Muscle of back (tissue), 11 donors: ENCODE results near the gene RUSF1. TPM values are rescaled to one million over a fixed set of nuclear protein-coding genes. Genes with fewer than 3 reads are reported as not detected.
"Not testable (repeated sequence)": the region's sequence is repeated elsewhere in the genome, so short reads cannot be mapped to it uniquely, and the experiment has no call there.

Source experiments
- DNase-seq, 3 donors: peaks; one replicate each; pipeline versions ENCODE4 v3.0.0 to v3.0.0-alpha.2; 2013
- polyA plus RNA-seq, 10 donors: library from polyadenylated mRNA; unstranded; fragments of 120-200 nt; gene quantifications; one replicate each; pipeline ENCODE4 v1.2.1, GENCODE V29; 2013; ENCODE audit not compliant: insufficient read length in 10 of 10

The RUSF1 gene
- polyA plus RNA-seq, 10 donors = 34.1 to 58.8 (median 44.6) TPM

GRCh38 chr16:31487720-31488467, 20.3 kb downstream of the RUSF1 start:
- DNase-seq = peak in 1 of 3 donors; percentile 76

GRCh38 chr16:31487071-31487719, 21.0 kb downstream of the RUSF1 start:
- peak in 1 of 3 donors; percentile 56 for DNase-seq

- peak in 2 of 3 donors; percentile 63 to 72 for DNase-seq
Observed at GRCh38 chr16:31486045-31486444, 22.1 kb downstream of the RUSF1 start.

- no peak for DNase-seq
Observed at GRCh38 chr16:31485571-31485970, 22.6 kb downstream of the RUSF1 start.

GRCh38 chr16:31484491-31485171, 23.6 kb downstream of the RUSF1 start:
- no peak for DNase-seq

GRCh38 chr16:31484048-31484447, 24.1 kb downstream of the RUSF1 start:
- not testable (repeated sequence) for DNase-seq

DNA sequence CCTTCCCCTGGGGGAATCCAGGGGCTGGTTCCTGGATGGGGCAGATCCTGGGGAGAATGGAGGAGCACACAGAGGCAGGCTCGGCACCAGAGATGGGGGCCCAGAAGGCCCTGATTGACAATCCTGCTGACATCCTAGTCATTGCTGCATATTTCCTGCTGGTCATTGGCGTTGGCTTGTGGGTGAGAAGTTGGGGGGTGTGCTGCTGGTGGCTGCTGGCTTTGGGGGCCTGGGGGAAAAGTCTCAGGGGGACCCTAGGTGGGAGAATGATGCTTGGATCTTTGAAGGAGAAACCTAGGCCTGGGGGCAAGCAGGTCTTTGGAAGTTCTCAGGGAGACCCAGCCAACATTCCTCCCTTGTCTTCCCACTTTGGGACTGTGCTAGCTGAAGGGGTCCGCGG, 25.1 kb downstream of the RUSF1 start, which contains the start of gene SLC5A2:
TSS of gene SLC5A2 (plus strand) at position 43 of the 400 bp plus-strand sequence. CDS start at position 57, 14 bp downstream.
- DNase-seq = no peak

DNA sequence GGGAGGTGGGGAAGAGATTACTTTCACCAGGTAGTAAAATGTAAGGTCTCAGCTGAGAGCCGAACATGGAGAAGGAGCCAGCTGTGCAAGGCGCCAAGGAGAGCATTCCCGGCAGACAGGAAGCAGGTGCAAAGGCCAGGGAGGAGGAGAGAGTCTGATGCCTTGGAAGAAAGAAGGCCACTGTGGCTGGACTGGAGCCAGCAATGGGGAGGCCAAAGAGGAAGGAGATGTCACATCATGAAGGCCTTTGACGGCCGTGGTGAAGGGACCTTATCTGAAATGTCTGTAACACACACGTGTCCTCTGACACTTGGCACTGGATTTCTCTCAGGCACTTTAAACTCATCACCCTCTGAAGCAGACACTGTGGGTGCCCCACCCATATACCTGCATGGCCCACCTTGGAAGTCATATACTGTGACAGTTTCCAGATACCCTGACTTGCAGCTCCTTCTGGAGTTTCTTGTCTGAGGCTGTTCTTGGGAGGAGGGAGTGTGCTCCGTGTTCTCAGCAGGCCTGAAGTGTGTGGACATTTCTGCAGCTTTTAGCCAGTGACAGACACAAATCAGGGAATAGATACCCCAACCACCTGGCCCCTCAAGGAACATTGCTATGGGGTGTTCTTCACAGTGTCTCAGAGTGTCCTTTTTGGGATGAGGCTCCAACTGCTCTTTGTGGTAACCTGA, 27.2 kb downstream of the RUSF1 start:
- peak in 1 of 3 donors; percentile 51 for DNase-seq

DNA sequence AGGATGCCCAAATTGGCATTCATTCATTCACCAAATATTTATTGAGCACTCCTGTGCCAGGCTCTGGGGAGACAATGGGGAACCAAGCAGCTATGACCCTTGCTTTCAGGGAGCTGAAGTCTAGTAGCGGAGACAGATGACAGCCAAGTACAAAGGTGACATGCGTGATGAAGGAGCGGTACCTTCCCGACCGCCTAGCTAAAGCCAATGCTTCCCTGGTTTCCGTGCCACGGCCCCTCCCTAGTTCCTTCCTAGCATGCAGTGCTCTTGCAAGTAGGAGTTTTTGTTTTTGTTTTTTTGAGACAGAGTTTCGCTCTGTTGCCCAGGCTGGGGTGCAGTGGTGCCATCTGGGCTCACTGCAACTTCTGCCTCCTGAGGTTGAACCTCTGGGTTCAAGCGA, 28.4 kb downstream of the RUSF1 start:
- no peak for DNase-seq

- DNase-seq = no peak
Observed at GRCh38 chr16:31478956-31479355, 29.2 kb downstream of the RUSF1 start.

DNA sequence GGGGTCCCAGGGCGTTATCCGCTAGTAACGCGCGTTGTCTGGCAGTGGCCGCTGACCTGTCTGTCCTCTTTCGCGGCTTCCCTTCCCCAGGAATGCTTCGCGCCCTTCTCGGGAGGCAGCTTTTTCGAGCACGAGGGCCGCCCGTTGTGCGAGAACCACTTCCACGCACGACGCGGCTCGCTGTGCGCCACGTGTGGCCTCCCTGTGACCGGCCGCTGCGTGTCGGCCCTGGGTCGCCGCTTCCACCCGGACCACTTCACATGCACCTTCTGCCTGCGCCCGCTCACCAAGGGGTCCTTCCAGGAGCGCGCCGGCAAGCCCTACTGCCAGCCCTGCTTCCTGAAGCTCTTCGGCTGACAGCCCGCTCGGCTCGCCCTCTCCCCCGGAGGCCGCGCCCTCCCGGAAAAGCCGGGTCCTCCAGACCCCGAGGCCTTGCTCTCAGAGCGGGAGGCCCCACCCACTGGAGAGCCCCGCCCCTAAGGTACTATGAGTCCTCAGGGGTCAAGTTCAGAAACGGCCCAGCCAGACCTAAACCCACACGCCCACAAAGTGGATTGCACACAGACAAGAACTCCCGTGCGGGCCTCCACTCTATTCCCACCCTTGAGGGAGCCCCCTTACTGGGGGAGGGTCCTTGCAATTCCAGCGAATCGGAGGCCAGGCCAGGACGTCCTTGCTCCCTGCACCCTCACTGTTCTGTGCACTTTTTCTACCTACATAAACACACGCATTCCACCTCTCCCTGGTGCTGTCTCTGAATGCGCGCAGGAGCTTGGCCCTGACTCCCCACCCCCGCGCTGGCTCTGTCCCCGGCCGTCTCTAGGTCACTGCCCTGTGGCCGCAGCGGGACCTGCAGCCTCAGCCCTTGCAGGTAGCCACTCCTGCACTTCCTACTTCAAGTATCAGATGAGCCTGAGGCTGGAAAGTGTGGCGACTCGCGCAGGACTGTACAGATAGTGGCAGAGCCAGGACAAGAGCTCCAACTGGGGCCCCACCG, 30.7 kb downstream of the RUSF1 start:
- no peak for DNase-seq

- DNase-seq = peak in 1 of 3 donors; percentile 74
Observed at GRCh38 chr16:31476303-31477219, 31.6 kb downstream of the RUSF1 start.

GRCh38 chr16:31475946-31476302, 32.3 kb downstream of the RUSF1 start:
- DNase-seq = no peak

GRCh38 chr16:31474773-31475738, 33.1 kb downstream of the RUSF1 start:
- no peak for DNase-seq

GRCh38 chr16:31474173-31474714, 33.9 kb downstream of the RUSF1 start:
- no peak for DNase-seq

GRCh38 chr16:31473264-31473984, 34.8 kb downstream of the RUSF1 start:
- no peak for DNase-seq

DNA sequence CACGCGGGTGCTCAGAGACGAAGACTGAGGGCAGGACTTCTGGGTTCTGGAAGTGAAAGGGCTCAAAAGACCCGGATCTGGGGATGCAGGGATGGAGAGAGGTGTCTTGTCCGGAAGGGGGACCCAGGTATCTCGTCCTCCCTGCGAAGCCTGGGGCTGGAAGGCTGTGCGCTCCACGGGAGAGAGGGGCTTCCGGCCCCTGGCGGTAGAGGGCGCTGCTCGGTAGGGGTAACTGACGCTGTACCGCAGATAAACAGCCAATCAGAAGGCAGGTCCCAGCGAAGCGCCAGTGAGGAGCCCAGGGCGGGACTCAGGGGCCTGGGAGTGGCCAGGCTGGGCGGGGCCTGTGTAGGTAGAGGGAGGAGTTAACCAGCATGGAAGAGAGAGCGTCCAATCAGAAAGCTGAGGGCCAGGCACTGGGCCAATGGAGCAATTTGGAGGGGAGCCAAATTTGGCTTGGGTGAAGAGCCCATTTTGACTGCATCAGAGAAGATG, 35.4 kb downstream of the RUSF1 start:
- peak; percentile 83 to 92 (median 91) for DNase-seq
